RWPE1 (cell line): Measurements from ENCODE around the gene RTL3.

Source experiments
- CTCF ChIA-PET: fragments of 350-600 bp; sonication (Branson Sonifier 250); formaldehyde crosslinking; extraction: SDS; loops from one replicate; lab custom pipeline; 2021; lab: Yijun Ruan, JAX
- POLR2A ChIA-PET: fragments of 400-600 bp; formaldehyde crosslinking; extraction: SDS; loops from one replicate; lab custom pipeline; 2020; ENCODE audit warnings: antibody characterized with exemption; ENCODE audit not compliant: low non-redundant PET; lab: Yijun Ruan, JAX
- DNase-seq: peaks from one replicate; pipeline ENCODE4 v3.0.0; 2012; ENCODE audit warnings: low spot score
- H3K27ac ChIP-seq: fragments of 450-650 bp; 2 replicates; pipeline ENCODE4 v1.5.1; 2017
- CTCF ChIP-seq: fragments of 450-650 bp; conservative IDR thresholded peaks from 2 replicates; pipeline ENCODE4 v1.5.1; 2017; ENCODE audit warnings: low read depth, mild to moderate bottlenecking

RTL3 gene

GRCh38 chrX:78658845-78659744, at the start of gene RTL3:
RTL3 (minus strand) TSS chrX:78659328; CDS start chrX:78658420, 908 bp downstream.
- no peak for DNase-seq
- H3K27ac ChIP-seq: no peak within 1 kb of the TSS
- POLR2A ChIA-PET: no interaction called here
- CTCF ChIA-PET: no interaction called here
- no peak for TF ChIP-seq CTCF

GRCh38 chrX:78708816-78709215, 49.7 kb upstream of the RTL3 start:
- no peak for DNase-seq
- POLR2A ChIA-PET: no interaction called here
- no peak overlapping the region for H3K27ac ChIP-seq
- no peak for TF ChIP-seq CTCF
- CTCF ChIA-PET: no interaction called here

- H3K27ac ChIP-seq: no peak overlapping the region
- CTCF ChIA-PET: no interaction called here
- no peak for TF ChIP-seq CTCF
- no peak for DNase-seq
- POLR2A ChIA-PET: no interaction called here
Measured at GRCh38 chrX:78708262-78708661, 49.1 kb upstream of the RTL3 start.

GRCh38 chrX:78706071-78706470, 46.9 kb upstream of the RTL3 start:
- H3K27ac ChIP-seq: no peak overlapping the region
- TF ChIP-seq CTCF: no peak
- POLR2A ChIA-PET: no interaction called here
- CTCF ChIA-PET: no interaction called here
- DNase-seq: no peak

- no peak for DNase-seq
- no peak for TF ChIP-seq CTCF
- POLR2A ChIA-PET: no interaction called here
- no peak overlapping the region for H3K27ac ChIP-seq
- CTCF ChIA-PET: no interaction called here
Measured at GRCh38 chrX:78693536-78693935, 34.4 kb upstream of the RTL3 start.

- no peak overlapping the region for H3K27ac ChIP-seq
- ChIA-PET CTCF (no interaction called here), POLR2A (no interaction called here)
- DNase-seq: no peak
- no peak for TF ChIP-seq CTCF
Measured at GRCh38 chrX:78693012-78693411, 33.9 kb upstream of the RTL3 start.
